HG02884 (cell line): ENCODE measurements around the gene MED23.

Experiments used
- ATAC-seq: cut with Tn5 transposase; IDR thresholded peaks from one replicate; pipeline ENCODE4 v1.9.1; 2021; ENCODE audit warnings: mild to moderate bottlenecking, moderate library complexity; ENCODE audit not compliant: unreplicated experiment

The MED23 gene

DNA sequence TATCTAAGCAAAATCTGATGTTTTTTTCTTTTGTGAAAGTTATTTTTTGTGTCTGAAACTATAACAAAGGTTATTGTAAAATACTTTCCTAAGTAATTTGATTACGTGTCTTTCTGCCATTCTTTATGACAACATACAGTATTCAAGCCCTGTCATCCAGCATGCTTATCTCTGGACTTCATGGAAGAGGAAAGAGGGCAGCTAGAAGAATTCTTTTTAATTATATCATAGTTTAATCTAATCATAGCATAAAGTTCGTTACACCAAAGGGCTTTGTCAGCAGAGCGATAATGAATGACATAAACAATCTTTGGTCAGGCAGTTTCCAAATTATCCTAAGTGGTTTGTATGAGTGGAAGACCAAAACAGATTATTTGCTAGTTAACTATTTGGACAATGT lies 12.5 kb upstream of the MED23 start:
- ATAC-seq, result no peak

DNA sequence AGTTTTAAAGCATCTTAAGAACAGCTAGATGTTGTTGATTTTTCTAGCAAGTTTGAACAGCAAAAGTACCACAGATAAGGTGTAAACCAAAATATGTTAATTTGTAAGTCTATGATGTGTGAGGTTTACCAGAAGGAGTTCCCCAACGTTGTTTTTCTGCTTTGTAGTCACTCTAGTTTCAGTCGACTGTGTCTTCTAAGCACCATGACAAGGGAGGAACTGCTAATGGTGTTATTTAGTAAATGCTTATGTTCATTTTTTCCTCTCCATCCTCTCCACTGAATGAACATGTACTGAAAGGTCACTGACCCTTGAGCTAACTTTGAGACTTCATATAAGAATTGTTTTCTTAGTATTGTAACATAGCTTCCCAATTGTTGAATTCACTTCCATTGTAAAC lies 12.1 kb upstream of the MED23 start:
- ATAC-seq, result peak; percentile 60

DNA sequence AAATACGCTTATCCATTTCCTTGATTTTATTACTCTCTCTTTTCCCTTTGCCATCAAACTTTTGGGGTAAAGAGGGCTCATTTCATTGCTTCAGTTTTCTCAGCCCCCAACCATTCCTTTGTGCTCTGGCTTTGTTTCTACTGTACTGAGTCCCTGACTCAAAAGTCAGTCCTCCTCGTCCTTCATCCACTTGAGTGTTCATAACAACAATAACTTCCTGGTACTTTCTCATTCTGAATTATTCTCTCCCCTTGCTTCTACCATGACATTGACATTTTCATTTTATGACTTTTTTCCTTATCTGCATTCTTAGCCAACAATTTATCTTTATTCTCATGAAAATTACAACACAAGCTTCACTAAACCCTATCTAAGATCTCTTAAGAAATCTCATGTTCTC lies 10.0 kb upstream of the MED23 start:
- ATAC-seq, result no peak

DNA sequence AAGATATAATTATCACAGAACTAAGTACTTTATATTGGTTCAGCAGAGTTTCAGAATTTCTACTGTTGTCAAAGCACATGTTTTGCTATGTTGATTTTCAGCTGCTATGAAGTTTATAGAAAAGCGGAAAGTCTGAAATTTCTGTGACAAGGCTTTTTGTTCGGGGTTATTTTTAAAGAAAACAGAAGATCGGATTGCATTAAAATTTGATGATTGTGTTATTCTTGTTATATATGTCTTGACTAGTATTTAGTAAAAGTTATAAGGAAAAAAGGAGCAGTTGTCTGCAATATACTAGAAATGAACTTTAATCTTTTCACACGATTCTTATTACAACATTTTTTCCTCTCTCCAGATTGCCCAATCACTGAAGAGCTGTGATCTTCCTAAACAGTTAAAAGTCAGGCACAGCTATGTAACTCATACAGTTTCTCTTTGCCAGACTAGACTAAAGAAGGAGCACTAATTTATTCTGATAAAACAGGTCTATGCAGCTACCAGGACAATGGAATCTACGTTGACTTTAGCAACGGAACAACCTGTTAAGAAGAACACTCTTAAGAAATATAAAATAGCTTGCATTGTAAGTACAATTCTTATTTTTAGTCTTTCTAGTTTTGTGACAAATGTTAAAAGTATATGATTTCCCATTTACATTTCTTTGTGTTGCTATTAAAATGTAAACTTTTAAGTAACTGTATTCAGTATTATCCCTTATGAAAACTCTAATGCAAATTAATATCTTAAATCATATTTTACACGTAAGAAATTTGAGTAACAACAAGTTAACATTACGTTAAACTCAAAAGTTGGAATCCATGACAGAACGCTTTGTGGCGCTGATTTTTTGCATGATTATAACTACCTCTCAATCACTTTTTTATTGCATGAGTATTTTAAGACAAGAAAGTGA lies 9.1 kb upstream of the MED23 start, which contains the start of gene ENPP3:
ENPP3 (plus strand) TSS at position 423 of the 913 bp plus-strand sequence; CDS start at position 506, 83 bp downstream.
- no peak for ATAC-seq

DNA sequence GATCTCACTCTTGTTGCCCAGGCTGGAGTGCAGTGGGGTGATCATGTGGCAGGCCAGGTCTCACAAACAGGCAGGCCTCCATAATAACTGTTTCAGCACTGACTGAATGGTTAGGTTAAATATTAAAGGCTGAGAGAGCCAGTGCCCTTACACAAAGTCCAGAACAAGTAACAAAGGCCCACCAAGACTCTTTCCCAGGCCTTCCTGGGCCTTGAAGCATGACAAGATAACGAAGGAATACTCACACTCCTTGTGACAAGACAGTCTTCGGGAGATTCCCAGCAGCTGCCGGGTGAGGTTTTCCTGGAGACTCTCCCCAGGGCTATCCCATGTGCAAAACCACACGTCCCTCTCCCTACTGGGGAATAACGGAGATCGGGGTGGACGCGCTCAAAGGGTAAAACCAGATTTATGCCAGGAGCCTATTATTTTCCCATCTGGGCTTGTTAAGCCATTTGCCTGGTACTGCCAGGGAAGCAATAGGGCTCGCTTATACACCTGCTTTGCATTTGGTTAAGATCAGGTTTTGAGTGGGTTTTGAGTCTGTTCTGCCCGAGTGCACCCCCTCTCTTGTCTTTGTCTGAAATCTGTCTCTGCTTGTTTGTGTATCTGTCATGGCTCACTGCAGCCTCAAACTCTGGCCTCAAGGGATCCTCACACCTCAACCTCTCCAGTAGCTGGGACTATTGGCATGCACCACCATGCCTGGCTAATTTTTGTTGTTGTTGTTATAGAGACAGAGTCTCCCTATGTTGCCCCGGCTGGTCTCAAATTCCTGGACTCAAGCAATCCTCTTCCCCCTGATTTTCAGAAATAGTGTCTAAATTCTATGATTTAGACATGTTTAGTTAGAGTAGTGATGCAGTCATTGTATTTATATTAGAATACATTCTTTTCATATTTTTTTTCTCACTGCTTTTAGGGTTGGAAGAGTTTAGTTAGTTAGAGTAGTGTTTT lies 7.6 kb upstream of the MED23 start:
- ATAC-seq, result peak; percentile 90

DNA sequence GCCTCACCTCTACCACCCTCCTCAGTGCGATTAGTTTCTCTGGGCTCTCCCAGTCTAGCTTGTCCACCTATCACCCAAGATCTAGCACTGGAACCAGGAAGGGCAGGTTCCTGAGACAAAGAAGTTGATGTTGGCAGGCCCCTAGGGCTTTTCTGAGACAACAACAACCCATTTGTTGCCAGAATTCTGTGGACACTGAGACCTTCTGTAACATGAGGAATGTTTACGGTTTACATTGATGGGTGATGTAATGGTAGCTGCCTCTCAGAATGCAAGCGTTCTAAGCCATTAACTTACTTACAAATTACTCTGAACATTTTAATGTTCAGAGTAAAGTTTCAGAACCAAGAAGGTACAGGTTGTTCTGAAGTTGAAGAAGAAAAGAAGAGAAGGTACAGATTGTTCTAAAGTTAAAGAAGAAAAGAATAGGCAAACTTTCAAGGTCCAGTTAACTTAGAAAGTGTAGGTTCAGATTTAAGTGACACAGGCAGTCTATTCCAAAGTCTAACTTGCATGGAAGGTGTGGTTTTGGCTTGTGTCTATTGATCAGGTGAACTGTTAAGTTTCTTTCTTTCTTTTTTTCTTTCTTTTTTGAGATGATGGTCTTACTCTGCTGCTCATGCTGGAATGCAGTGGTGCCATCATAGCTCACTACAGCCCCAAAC lies 3.7 kb upstream of the MED23 start:
- ATAC-seq, result no peak

DNA sequence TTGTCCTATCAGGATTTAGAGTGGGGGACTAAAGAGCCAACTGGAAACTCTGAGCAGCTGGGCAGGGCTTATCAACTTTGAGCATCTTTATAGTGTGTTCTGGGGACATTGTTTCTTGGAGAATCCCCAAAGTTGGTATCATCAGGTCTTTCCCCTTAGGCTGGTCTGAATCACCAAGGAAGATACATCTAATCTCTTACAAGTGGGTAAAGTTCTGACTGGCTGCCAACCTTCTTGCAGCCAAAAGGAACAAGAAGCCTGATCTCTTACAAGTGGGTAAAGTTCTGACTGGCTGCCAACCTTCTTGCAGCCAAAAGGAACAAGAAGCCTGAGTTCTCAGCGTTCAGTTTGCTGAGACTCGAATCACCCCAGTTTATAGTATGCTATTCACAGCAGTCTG lies 1.6 kb upstream of the MED23 start:
- ATAC-seq, result no peak

DNA sequence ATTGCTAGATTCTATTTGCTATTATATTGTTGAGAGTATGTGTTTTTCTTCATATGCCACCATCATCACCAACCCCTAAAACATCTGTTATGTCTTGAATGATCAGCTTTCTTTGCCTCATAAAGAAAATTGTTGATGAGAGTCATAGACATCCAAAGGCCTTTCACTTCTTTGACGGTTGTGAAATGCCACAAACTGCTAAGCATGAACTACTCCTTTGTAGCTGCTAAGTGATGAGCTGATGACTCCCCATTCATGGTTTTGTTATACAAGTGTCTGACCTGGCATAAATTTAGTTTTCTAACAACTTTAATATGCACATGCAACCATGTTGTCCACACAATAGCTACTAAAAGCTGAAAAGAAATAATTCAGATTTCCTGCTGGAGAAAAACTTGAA lies 684 bp upstream of the MED23 start:
- ATAC-seq, result no peak

DNA sequence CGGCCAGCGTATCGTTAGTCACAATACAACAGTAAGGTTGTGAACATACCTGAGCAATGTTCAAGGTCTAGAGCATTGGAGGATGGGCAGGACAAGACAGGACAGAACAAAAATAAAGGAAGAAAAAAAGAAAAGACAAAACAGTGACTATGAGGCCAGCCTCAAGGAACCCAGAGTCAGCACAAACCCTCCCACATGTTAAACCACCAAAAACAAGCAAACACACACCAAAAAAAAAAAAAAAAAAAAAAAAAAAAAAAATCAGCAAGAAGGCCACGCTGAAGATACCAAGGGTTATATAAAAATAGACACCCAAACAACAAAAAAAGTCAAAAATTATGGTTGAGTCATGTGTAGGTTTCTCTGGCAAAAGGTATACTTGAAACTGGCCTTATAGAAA lies 12.8 kb downstream of the MED23 start:
- ATAC-seq, result no peak

DNA sequence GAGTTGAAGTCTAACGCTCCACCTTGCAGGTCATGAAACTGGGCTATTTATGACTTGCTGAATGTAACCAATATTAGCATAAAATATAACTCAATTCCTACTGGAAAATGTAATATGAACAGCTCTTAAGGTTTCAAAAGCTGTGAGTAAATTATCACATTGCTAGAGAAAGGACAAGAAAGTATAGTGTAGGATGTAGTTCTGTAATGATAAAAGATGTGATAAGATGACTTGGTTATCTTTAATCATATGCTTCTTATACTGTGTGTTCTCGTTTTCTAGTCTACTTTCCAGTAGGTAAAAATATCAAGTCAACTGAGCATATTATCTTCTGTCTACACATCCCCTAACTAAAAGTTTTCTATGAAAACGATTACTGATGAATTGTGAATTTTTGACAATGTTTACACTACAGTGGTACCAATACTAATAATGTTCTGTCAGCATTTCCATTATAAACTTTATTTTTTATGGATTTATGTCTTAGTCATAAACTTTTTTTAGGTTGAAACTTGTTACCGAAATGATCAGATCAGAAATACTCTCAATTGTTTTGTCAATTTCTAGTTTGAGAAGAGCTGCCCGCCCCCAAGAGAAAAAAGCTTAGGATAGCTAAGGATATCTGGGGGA lies 14.6 kb downstream of the MED23 start:
- no peak for ATAC-seq

DNA sequence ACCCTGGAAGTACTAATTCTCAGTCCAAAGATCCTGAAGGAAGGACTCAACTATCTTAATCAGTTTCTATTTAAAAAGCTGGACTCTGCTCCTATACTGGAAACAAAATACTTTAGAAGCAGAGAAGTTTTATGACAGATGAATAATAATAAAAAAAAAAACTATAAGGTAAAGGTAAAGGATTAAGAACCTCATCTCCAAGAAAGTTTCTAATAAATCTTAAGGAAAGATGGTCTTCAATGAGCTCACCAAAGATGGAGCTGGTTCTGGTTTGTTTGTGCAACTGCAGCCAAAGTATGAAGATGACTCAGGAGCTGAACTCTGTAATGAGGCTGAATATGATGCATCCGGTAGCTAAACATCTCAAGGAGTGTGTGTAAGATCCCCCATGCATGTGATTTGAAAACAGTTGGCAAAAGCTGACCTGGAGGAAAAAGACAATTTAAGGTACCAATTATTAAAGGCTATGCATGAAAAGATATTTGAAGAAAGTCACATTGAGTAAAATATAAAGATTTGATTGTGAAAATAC lies 25.2 kb downstream of the MED23 start:
- no peak for ATAC-seq

DNA sequence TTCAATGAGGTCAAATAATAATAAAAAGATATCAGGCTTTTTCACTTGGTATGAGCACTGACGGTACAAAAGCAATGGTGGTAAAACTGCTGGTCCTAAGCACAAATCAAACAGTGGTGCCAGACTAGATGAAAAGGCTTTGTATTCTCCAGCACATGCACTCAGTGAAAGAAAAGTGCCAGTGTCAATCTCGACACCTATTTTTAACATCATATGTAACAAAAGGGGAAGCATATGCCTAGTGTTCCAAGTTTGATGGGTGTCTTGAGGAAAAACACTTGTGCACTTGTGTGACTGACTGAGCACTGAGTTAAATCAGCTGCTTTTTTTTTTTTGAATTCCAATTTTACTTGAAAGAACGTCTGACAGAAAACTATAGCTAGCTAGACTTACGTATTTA lies 27.3 kb downstream of the MED23 start:
- ATAC-seq, result no peak

DNA sequence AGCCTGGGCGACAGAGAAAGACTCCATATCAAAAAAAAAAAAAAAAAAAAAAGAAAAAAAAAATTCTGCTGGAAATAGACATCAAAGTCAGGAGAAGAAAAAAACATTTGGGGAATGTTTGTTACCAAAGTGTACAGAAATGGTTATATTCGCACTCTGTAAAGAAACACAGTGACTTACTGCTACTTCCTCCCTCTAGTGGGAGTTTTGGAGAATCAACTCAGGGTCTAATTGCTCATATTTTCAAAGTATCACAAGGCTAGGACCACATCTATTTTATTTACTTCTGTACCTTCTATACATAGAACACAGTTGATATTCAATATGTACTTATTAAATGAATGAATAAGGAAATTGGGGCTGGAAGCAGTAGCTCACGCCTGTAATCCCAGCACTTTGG lies 30.6 kb downstream of the MED23 start:
- no peak for ATAC-seq

DNA sequence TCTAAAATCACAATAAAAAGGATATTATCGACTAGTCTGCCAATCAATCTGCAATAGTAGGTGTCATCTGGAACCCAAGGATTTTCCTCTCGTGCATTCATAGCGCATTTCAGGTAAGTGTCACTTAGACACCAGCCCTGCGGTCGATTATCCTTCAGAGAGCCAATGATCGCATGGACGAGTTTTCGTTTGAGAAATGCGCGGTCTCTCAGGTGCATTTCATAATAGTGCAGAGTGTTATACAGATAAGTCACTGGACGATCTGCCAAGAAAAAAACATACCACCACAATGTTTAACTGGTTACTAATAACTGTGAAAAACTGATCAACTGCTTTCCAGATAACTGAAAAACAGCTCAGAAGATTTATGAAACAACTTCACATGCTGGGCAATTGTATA lies 34.0 kb downstream of the MED23 start:
- ATAC-seq, result no peak

DNA sequence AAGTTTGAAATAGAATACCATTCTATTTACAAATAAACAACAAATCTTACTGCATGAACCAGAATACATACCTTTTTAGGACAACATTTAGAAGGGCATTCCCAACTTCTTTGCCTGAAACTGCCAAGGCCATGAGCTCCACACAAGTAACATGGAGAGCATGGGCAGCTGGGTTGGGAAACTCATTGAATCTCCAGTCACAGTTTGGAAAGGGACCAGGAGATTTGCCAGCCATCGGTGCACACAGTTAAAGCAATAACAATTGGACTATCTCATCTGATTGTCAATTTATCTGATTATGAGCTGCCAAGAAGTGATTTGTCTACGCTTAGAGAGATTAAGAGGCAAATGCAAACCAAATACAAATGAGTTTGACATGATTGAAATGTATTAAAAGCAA lies 35.1 kb downstream of the MED23 start:
- ATAC-seq, result no peak

DNA sequence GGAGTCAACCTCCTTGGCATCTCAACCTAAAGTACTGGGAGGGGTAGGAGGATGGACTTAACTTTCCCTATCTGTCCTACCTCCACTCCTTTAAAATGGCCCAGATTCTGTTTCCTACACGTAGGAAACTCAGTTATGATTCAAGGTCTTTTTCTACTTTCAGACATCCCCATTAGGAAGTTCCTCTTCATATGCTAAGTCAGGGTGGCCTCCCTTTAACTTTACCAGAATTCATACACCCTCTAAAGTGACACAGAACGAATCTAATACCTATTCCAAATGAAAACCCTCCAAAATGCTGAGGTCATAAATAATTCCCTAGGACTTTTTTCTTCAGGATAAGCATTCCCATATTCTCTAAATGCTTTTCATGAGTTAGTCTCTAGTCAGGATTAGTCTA lies 39.4 kb downstream of the MED23 start:
- no peak for ATAC-seq

DNA sequence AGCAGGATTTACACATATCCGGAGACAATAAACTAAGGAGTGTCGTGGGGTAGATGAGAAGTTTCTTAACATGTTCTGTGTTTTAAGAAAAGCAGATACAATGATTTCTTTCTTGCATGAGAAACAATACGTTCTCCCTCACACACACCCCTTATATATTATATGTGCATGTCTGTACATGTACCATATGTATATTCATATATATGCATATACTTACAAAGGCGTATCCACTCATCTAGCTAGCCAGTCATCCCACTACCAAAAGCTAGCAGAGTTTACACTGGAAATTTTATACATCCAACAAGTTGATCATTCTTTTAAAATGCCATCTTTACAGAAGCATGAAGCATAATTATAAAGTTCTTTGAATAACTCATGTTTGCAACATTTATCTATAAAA lies 40.1 kb downstream of the MED23 start:
- no peak for ATAC-seq

DNA sequence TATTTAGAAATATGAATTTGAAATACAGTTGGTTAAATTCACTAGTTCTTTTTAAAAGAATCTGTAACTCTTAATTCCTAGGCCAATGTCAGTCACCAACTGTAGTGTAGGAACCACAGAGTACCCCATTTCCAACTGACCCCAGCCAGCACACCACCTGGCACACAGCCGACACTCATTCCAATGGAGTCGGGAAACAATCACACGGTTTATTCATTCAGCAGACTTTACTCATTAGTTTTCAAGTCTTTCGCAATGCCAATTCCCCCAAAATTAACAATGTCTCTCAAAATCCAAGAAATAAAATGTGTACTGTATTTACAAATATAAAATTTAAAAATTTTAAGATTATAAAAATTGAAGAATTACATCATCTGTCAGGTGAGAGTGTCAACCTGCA lies 41.5 kb downstream of the MED23 start:
- ATAC-seq, result no peak

DNA sequence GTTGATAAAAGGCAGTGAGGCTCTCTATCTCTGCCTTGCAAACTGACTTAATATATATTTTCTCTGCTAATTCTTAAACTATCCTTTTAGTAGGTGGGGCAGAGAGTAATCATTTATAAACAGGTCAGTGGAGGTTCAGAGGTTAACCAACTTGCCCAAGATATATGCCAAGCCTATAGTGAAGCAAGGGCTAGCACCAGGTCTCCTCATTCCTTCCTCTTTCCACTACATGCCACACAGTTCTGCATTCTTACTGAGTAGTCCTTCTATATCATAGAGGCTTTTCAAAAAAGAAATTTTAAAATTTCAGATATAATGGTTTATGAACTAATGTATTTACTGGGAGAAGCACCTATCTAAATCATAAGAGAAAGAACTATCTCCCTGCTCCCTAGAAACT lies 46.5 kb downstream of the MED23 start:
- no peak for ATAC-seq

DNA sequence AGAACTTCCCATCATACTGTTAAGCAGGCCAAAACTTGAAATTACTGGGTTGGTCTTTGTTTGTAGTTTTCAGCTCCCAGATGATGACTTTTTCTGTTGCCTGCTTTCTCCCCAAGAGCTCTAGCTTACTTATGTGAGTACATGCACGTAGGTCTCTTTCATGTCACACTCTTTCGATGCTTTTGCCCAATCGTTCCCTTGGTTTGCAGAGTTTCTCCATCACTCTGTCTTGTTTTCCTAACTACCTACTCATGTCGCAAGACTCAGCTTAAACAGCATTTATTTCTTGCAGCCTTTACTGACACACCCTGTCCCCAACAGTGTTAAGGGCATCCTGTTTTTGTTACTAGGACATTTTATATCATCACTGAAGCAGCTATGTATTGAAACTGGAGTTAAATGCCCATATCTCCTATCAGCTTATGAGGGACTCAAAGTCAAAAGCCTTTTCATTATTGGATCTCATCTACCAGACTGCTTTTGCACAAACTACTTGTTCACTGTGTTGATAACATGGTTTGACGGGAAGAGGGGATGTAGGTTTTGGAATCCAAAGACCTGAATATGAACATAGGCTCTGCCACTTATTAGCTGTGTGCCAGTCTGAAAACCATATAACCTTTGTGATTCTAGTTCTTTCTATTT lies 52.1 kb downstream of the MED23 start:
- no peak for ATAC-seq
